K562 (cell line): ENCODE data around the gene ATP13A4. TPM values are rescaled to one million over a fixed set of nuclear protein-coding genes. Genes with fewer than 3 reads are reported as not detected.
A peak's percentile ranks its signal among the peaks of the same experiment; 100 is the strongest.

ENCODE experiments used
- CGGBP1 ChIP-seq: fragments of 250-450 bp; sonication (Bioruptor Pico); IDR thresholded peaks from 2 replicates; pipeline ENCODE4 v1.9.0; 2021; ENCODE audit warnings: mild to moderate bottlenecking
- E2F8 ChIP-seq: fragments of 450-650 bp; IDR thresholded peaks from 2 replicates; pipeline ENCODE4 v1.7.1; 2018; ENCODE audit warnings: mild to moderate bottlenecking, low read depth; ENCODE audit not compliant: partially characterized antibody
- HMG20B ChIP-seq: fragments of 250-450 bp; sonication (Bioruptor Pico); IDR thresholded peaks from 2 replicates; pipeline ENCODE4 v1.5.0; 2021; ENCODE audit warnings: mild to moderate bottlenecking
- HMGN3 ChIP-seq: IDR thresholded peaks from 2 replicates; pipeline ENCODE4 v1.6.1; 2011; ENCODE audit warnings: borderline replicate concordance, low read depth, mild to moderate bottlenecking, mixed read lengths, low read length; ENCODE audit not compliant: insufficient read length; ENCODE audit errors: extremely low read depth
- JUN ChIP-seq, 2 experiments: sonication (generic) in 1 of 2; formaldehyde crosslinking in 1 of 2; IDR thresholded peaks; 2 replicates each; pipeline versions ENCODE4 v1.6.1 to v1.8.0; 2012 to 2022; ENCODE audit warnings: borderline replicate concordance in 2 of 2, mild to moderate bottlenecking in 2 of 2, improper control_type of control experiment in 1 of 2, low read depth in 1 of 2, low read length in 1 of 2, missing genetic modification reagents in 1 of 2
- MAFF ChIP-seq: IDR thresholded peaks from 2 replicates; pipeline ENCODE4 v1.6.1; 2012; ENCODE audit warnings: low read length, improper control_type of control experiment
- MECOM ChIP-seq: fragments of 250-450 bp; sonication (Bioruptor Pico); IDR thresholded peaks from 2 replicates; pipeline ENCODE4 v1.8.0; 2022; ENCODE audit warnings: inconsistent platforms
- MTF1 ChIP-seq: fragments of 250-450 bp; sonication (Bioruptor Pico); IDR thresholded peaks from 2 replicates; pipeline ENCODE4 v1.9.0; 2021; ENCODE audit warnings: moderate library complexity, mild to moderate bottlenecking, inconsistent platforms, borderline replicate concordance
- NFYB ChIP-seq: IDR thresholded peaks from 2 replicates; pipeline ENCODE4 v1.6.1; 2011; ENCODE audit warnings: mild to moderate bottlenecking, moderate library complexity; ENCODE audit not compliant: insufficient read length; ENCODE audit errors: extremely low read depth
- SAP30 ChIP-seq: fragments of 200-600 bp; sonication (generic); IDR thresholded peaks from 2 replicates; pipeline ENCODE4 v1.6.1; 2012; ENCODE audit warnings: borderline replicate concordance, low read depth, mild to moderate bottlenecking, moderate library complexity, low read length, control low read depth, inconsistent platforms; ENCODE audit not compliant: insufficient read depth, poor library complexity, severe bottlenecking
- TEAD4 ChIP-seq, 2 experiments: sonication (generic) in 1 of 2; formaldehyde crosslinking in 1 of 2; IDR thresholded peaks; 2 replicates each; pipeline versions ENCODE4 v1.6.1 to v1.8.0; 2012 to 2022; ENCODE audit warnings: borderline replicate concordance in 1 of 2, inconsistent platforms in 1 of 2, low read length in 1 of 2, mild to moderate bottlenecking in 1 of 2, missing genetic modification reagents in 1 of 2
- TGIF2 ChIP-seq: sonication (generic); formaldehyde crosslinking; IDR thresholded peaks from 2 replicates; pipeline ENCODE4 v1.8.1; 2022; ENCODE audit warnings: mild to moderate bottlenecking, missing genetic modification reagents, moderate library complexity
- VEZF1 ChIP-seq: fragments of 200-800 bp; sonication (Bioruptor generic); IDR thresholded peaks from 2 replicates; pipeline ENCODE4 v1.6.1; 2017; ENCODE audit warnings: missing genetic modification characterization, missing compliant biosample characterization
- ZBTB26 ChIP-seq: fragments of 450-650 bp; formaldehyde crosslinking; IDR thresholded peaks from 2 replicates; pipeline ENCODE4 v1.4.0; 2022; ENCODE audit warnings: missing genetic modification characterization
- ZBTB7A ChIP-seq: IDR thresholded peaks from 2 replicates; pipeline ENCODE4 v1.6.1; 2011; ENCODE audit warnings: low read depth, mild to moderate bottlenecking, low read length, moderate library complexity, borderline replicate concordance; ENCODE audit not compliant: control insufficient read depth
- ZC3H8 ChIP-seq: fragments of 450-650 bp; IDR thresholded peaks from 2 replicates; pipeline ENCODE4 v1.6.1; 2017
- ZNF707 ChIP-seq: fragments of 250-450 bp; sonication (Bioruptor Pico); conservative IDR thresholded peaks from 2 replicates; pipeline ENCODE4 v1.8.0; 2022; ENCODE audit warnings: inconsistent platforms, mild to moderate bottlenecking, moderate library complexity
- ZNF75A ChIP-seq: fragments of 450-650 bp; formaldehyde crosslinking; IDR thresholded peaks from 2 replicates; pipeline ENCODE4 v1.4.0; 2020; ENCODE audit warnings: mild to moderate bottlenecking
- ZNF766 ChIP-seq: fragments of 200-800 bp; sonication (Bioruptor generic); conservative IDR thresholded peaks from 2 replicates; pipeline ENCODE4 v1.6.1; 2016; ENCODE audit warnings: missing genetic modification characterization, missing compliant biosample characterization
- polyA plus RNA-seq, 8 experiments: library from polyadenylated mRNA; depleted of rRNA in 4 of 8; stranded (reverse) in 5 of 8; unstranded in 3 of 8; fragments of >200 nt; fragmentation: Nextera tagmentation in 2 of 8; fragmentation: Illumina TruSeq in 1 of 8; extraction: Ambion mirVana in 2 of 8; extraction: Trizol in 1 of 8; gene quantifications; 2 replicates each; pipeline versions ENCODE4 v1.2.1 to v1.2.3, GENCODE V29; 2011 to 2014; ENCODE audit warnings: inconsistent platforms in 1 of 8, missing spikeins in 1 of 8
- total RNA-seq, 7 experiments: library from RNA; depleted of rRNA in 6 of 7; stranded (reverse); fragments of >200 nt in 6 of 7; fragmentation: Illumina TruSeq in 2 of 7; extraction: Trizol in 2 of 7; gene quantifications; 2 replicates each; pipeline versions ENCODE4 v1.2.1 to v1.2.3, GENCODE V29; 2011 to 2021; ENCODE audit warnings: low replicate concordance in 1 of 7

The ATP13A4 gene
- total and polyA plus RNA-seq, 9 of the 15 experiments (the other 6 are each of a cell fraction or from before 2014, with no cell fraction given), result 0.03 to 0.14 (median 0.07) TPM; not detected in 6

GRCh38 chr3:193592841-193593667, 38.4 kb upstream of the ATP13A4 start, which contains the start of gene OPA1 (continued):
- TF ChIP-seq JUN (IDR thresholded peaks at IDR 0.05; ENCODE audit: borderline replicate concordance, low read depth, low read length), result peak; percentile 76; the same call in 1 of the 2 replicates
- peak; percentile 95 for TF ChIP-seq JUN (CRISPR knock-in tag; IDR thresholded peaks at IDR 0.05; ENCODE audit: borderline replicate concordance)
- TF ChIP-seq CGGBP1 (CRISPR knock-in tag), result peak; percentile 64; the same call in 1 of the 2 replicates
- TF ChIP-seq E2F8, result peak; percentile 92
- TF ChIP-seq MAFF, result no peak
- TF ChIP-seq MTF1, result no peak
- TF ChIP-seq TGIF2 (CRISPR knock-in tag), result peak; percentile 34; the same call in 1 of the 2 replicates
- no peak for TF ChIP-seq ZNF75A (CRISPR knock-in tag)
- TF ChIP-seq VEZF1 (CRISPR knock-in tag), result peak; percentile 66
- no peak for TF ChIP-seq SAP30
- peak; percentile 87 for TF ChIP-seq HMGN3
- peak; percentile 45 for TF ChIP-seq TEAD4 (IDR thresholded peaks at IDR 0.05; ENCODE audit: low read length)
- no peak for TF ChIP-seq TEAD4 (CRISPR knock-in tag; IDR thresholded peaks at IDR 0.05; ENCODE audit: borderline replicate concordance)
- no peak for TF ChIP-seq ZC3H8
- peak; percentile 59; the same call in 1 of the 2 replicates for TF ChIP-seq ZBTB7A
- TF ChIP-seq NFYB, result no peak
- no peak for TF ChIP-seq ZNF707 (CRISPR knock-in tag)
- peak; percentile 80 for TF ChIP-seq ZNF766 (CRISPR knock-in tag)
- no peak for TF ChIP-seq MECOM (CRISPR knock-in tag)
- no peak for TF ChIP-seq ZBTB26
- TF ChIP-seq HMG20B (CRISPR knock-in tag), result no peak
